GM12878 (cell line): ENCODE measurements around the gene CAPN2. TPM values are rescaled to one million over a fixed set of nuclear protein-coding genes. Genes with fewer than 3 reads are reported as not detected.

Experiments used
- ATAC-seq: fragments of 200-7000 bp; cut with Tn5 transposase; 3 replicates; pipeline ENCODE4 v1.9.1; 2020; ENCODE audit warnings: mild to moderate bottlenecking, moderate library complexity
- BruUV-seq: library from RNA; stranded (reverse); fragments of 400-500 nt; replicated peaks from 2 replicates; lab custom pipeline; 2021; lab: Mats Ljungman, UMichigan
- CTCF ChIA-PET: fragments of 300-600 bp; sonication (Branson Sonifier 250); formaldehyde crosslinking; extraction: SDS; loops from one replicate; lab custom pipeline; 2021; ENCODE audit warnings: inconsistent platforms; lab: Yijun Ruan, JAX
- POLR2A ChIA-PET: fragments of 350-600 bp; formaldehyde crosslinking; extraction: SDS; loops from one replicate; lab custom pipeline; 2021; ENCODE audit warnings: inconsistent platforms; lab: Charles Lee
- RAD21 ChIA-PET: fragments of 300-600 bp; sonication (Branson Sonifier 250); formaldehyde crosslinking; loops from one replicate; lab custom pipeline; 2023; ENCODE audit warnings: antibody characterized with exemption; ENCODE audit not compliant: unreplicated experiment; lab: Charles Lee
- SMC1A ChIA-PET: fragments of 300-600 bp; sonication (Branson Sonifier 250); formaldehyde crosslinking; loops from one replicate; lab custom pipeline; 2023; ENCODE audit not compliant: unreplicated experiment, uncharacterized antibody; lab: Charles Lee
- DNase-seq: peaks from one replicate; pipeline ENCODE4 v3.0.0-alpha.2; 2011; ENCODE audit warnings: low read depth, low spot score
- FAIRE-seq: peaks from 3 replicates; lab custom pipeline; 2011; peaks lifted over from hg19 to GRCh38; lab: Jason Lieb, UNC
- H2AFZ ChIP-seq: 2 replicates; pipeline ENCODE4 v1.6.0; 2011; ENCODE audit warnings: low read depth, low read length, control low read depth; ENCODE audit not compliant: control insufficient read depth
- H3K27ac ChIP-seq: 2 replicates; pipeline ENCODE4 v1.5.1; 2011; ENCODE audit warnings: control low read depth; ENCODE audit not compliant: control insufficient read depth, insufficient read depth
- H3K27me3 ChIP-seq, 2 experiments: replicated peaks in 1 of 2; 2 replicates each; pipeline versions ENCODE4 v1.6.0 to v1.6.1; 2011; ENCODE audit warnings: low read length in 1 of 2; ENCODE audit not compliant: control insufficient read depth in 2 of 2, insufficient read depth in 2 of 2
- H3K36me3 ChIP-seq, 2 experiments: 2 replicates each; pipeline ENCODE4 v1.5.1; 2011; ENCODE audit warnings: low read length in 1 of 2; ENCODE audit not compliant: control insufficient read depth in 2 of 2, insufficient read depth in 2 of 2
- H3K4me1 ChIP-seq: 2 replicates; pipeline ENCODE4 v1.6.1; 2011; ENCODE audit warnings: mild to moderate bottlenecking, low read length, moderate library complexity, mixed read lengths; ENCODE audit not compliant: control insufficient read depth, insufficient read depth
- H3K4me2 ChIP-seq: 2 replicates; pipeline ENCODE4 v1.6.0; 2011; ENCODE audit warnings: control low read depth; ENCODE audit not compliant: control insufficient read depth, insufficient read depth
- H3K4me3 ChIP-seq: fragments of 200-600 bp; sonication (generic); 2 replicates; pipeline ENCODE4 v1.5.1; 2016
- H3K79me2 ChIP-seq: 2 replicates; pipeline ENCODE4 v1.6.0; 2011; ENCODE audit warnings: low read length; ENCODE audit not compliant: control insufficient read depth, insufficient read depth
- H3K9ac ChIP-seq: 2 replicates; pipeline ENCODE4 v1.8.0; 2011; ENCODE audit warnings: low read length, control low read depth, mixed read lengths; ENCODE audit not compliant: control insufficient read depth, insufficient read depth
- H3K9me3 ChIP-seq: replicated peaks from 3 replicates; pipeline ENCODE4 v1.5.1; 2011; ENCODE audit warnings: mild to moderate bottlenecking, low read length; ENCODE audit not compliant: control insufficient read depth, insufficient read depth
- H4K20me1 ChIP-seq: 2 replicates; pipeline ENCODE4 v1.6.0; 2011; ENCODE audit not compliant: control insufficient read depth, insufficient read depth
- BCL11A ChIP-seq: IDR thresholded peaks from 2 replicates; pipeline ENCODE4 v1.6.1; 2011; ENCODE audit warnings: low read depth, low read length
- BMI1 ChIP-seq: fragments of 450-650 bp; IDR thresholded peaks from 2 replicates; pipeline ENCODE4 v1.6.1; 2016; ENCODE audit warnings: mild to moderate bottlenecking, moderate library complexity, borderline replicate concordance
- DPF2 ChIP-seq: fragments of 450-650 bp; IDR thresholded peaks from 2 replicates; pipeline ENCODE4 v1.6.1; 2017; ENCODE audit warnings: mild to moderate bottlenecking
- HDAC6 ChIP-seq: fragments of 200-600 bp; sonication (generic); IDR thresholded peaks from one replicate; pipeline ENCODE4 v1.8.0; 2017; ENCODE audit warnings: antibody characterized with exemption; ENCODE audit not compliant: unreplicated experiment
- RUNX3 ChIP-seq: IDR thresholded peaks from 2 replicates; pipeline ENCODE4 v1.6.1; 2012; ENCODE audit warnings: low read length, inconsistent platforms
- WGBS: methylation state at CpG from one replicate; pipeline ENCODE4 v1.1.6; 2016; ENCODE audit warnings: low lambda C conversion rate; ENCODE audit not compliant: insufficient replicate concordance, insufficient coverage; ENCODE audit errors: missing lambda C conversion rate; 5-methylcytosine and 5-hydroxymethylcytosine counted together
- in situ Hi-C: fragments of 300-500 bp; cut with MboI; formaldehyde crosslinking; loops from 9 replicates; pipeline ENCODE4 v1.14.3; 2018; ENCODE audit warnings: mixed read lengths
- intact Hi-C: fragments of 100-400 bp; cut with micrococcal nuclease; formaldehyde crosslinking; loops from one replicate; pipeline ENCODE4 v1.14.2; 2022; ENCODE audit not compliant: unreplicated experiment
- polyA plus RNA-seq, 11 experiments: library from polyadenylated mRNA; depleted of rRNA in 4 of 11; unstranded in 6 of 11; stranded (reverse) in 5 of 11; fragments of >200 nt; fragmentation: Nextera tagmentation in 4 of 11; fragmentation: Illumina TruSeq in 1 of 11; extraction: Ambion mirVana in 4 of 11; extraction: Trizol in 1 of 11; gene quantifications; 1 replicate in 1 of 11; 2 replicates in 10 of 11; pipeline versions ENCODE4 v1.2.1 to v1.2.3, GENCODE V29; 2011 to 2016; ENCODE audit warnings: inconsistent platforms in 2 of 11, missing spikeins in 2 of 11, low read depth in 1 of 11
- total RNA-seq, 4 experiments: library from RNA; depleted of rRNA in 3 of 4; stranded (reverse); fragments of >200 nt in 3 of 4; fragmentation: Illumina TruSeq in 1 of 4; extraction: Trizol in 1 of 4; gene quantifications; 2 replicates each; pipeline versions ENCODE4 v1.2.1 to v1.2.3, GENCODE V29; 2013 to 2021
- TF ChIP-seq, protein P1 (sequence below): fragments of 450-650 bp; IDR thresholded peaks from 2 replicates; pipeline ENCODE4 v1.6.1; 2017; ENCODE audit warnings: antibody characterized with exemption, mild to moderate bottlenecking, moderate library complexity

Gene CAPN2
- total and polyA plus RNA-seq, 10 of the 15 experiments (the other 5 are each of a cell fraction or from before 2014, with no cell fraction given) = 6.0 to 21.4 (median 16.6) TPM

DNA sequence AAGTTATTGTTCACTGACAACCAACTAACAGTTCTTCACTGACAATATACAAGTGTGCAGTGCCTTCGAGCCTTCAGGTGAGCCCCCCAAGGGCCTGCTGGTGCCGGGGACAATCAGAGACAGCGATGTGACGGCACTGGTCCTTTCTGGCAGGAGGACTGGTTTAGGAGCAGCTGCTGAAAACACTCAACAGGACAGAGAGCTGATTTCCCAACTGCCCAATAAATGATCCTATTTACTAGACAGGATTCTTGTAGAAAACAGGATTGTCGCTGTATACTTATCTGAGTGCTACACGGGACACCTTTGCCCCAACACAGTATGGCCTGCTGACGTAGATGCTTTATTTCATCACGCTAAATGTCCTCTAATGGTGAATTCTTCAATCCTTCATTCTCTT is 68.0 kb downstream of the CAPN2 start:
- TF ChIP-seq, protein P1, sequence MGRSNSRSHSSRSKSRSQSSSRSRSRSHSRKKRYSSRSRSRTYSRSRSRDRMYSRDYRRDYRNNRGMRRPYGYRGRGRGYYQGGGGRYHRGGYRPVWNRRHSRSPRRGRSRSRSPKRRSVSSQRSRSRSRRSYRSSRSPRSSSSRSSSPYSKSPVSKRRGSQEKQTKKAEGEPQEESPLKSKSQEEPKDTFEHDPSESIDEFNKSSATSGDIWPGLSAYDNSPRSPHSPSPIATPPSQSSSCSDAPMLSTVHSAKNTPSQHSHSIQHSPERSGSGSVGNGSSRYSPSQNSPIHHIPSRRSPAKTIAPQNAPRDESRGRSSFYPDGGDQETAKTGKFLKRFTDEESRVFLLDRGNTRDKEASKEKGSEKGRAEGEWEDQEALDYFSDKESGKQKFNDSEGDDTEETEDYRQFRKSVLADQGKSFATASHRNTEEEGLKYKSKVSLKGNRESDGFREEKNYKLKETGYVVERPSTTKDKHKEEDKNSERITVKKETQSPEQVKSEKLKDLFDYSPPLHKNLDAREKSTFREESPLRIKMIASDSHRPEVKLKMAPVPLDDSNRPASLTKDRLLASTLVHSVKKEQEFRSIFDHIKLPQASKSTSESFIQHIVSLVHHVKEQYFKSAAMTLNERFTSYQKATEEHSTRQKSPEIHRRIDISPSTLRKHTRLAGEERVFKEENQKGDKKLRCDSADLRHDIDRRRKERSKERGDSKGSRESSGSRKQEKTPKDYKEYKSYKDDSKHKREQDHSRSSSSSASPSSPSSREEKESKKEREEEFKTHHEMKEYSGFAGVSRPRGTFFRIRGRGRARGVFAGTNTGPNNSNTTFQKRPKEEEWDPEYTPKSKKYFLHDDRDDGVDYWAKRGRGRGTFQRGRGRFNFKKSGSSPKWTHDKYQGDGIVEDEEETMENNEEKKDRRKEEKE = no peak
- no peak for TF ChIP-seq RUNX3
- no peak for TF ChIP-seq DPF2
- no peak for TF ChIP-seq BCL11A
- TF ChIP-seq HDAC6 = no peak
- TF ChIP-seq BMI1 = no peak
- H3K4me3 ChIP-seq = no peak overlapping the region
- ChIA-PET SMC1A (interaction anchor here (0.8 to 1.7 kb wide), 5 partner anchors 9 to 271 kb away, joined by 3 to 12 read pairs (median 6); no protein-coding TSS in a partner anchor), CTCF (interaction anchor here (1.4 to 3.1 kb wide), 3 partner anchors 8 to 31 kb away, joined by 5 to 11 read pairs (median 7); no protein-coding TSS in a partner anchor), POLR2A (interaction anchor here (0.8 kb wide), 1 partner anchor 20 kb away, joined by 3 read pairs; no protein-coding TSS in a partner anchor), RAD21 (interaction anchor here (1.5 kb wide), 1 partner anchor 8 kb away, joined by 6 read pairs; no protein-coding TSS in a partner anchor)
- FAIRE-seq = no peak
- no peaks in the 10 kb centered on the region; a peak in 2 of 4 replicates for H3K36me3 ChIP-seq
- H3K79me2 ChIP-seq = no peaks in the 10 kb centered on the region
- H2AFZ ChIP-seq = no peak overlapping the region
- WGBS = 90% methylated on average over 8 of the region's 8 CpGs
- H4K20me1 ChIP-seq = no peaks in the 10 kb centered on the region
- no peaks in the 10 kb centered on the region for H3K4me1 ChIP-seq
- no peaks in the 10 kb centered on the region for H3K9me3 ChIP-seq
- no peak overlapping the region for H3K9ac ChIP-seq
- H3K27ac ChIP-seq = no peak overlapping the region
- H3K27me3 ChIP-seq = no peaks in the 10 kb centered on the region
- in situ Hi-C loops (no loop called here), intact Hi-C loops (no loop called here)
- DNase-seq = no peak
- no peak for ATAC-seq
- BruUV-seq = no TSS peak
- no peak overlapping the region for H3K4me2 ChIP-seq
